GM18508 (cell line): ENCODE data around the gene SETBP1.
"Not testable (repeated sequence)": the region's sequence is repeated elsewhere in the genome, so short reads cannot be mapped to it uniquely, and the experiment has no call there.

Source experiments
- ATAC-seq: cut with Tn5 transposase; IDR thresholded peaks from one replicate; pipeline ENCODE4 v1.9.1; 2021; ENCODE audit warnings: moderate number of reproducible peaks; ENCODE audit not compliant: insufficient read depth, unreplicated experiment

The SETBP1 gene

GRCh38 chr18:44782617-44783016 is 101.9 kb downstream of the SETBP1 start:
- no peak for ATAC-seq

DNA sequence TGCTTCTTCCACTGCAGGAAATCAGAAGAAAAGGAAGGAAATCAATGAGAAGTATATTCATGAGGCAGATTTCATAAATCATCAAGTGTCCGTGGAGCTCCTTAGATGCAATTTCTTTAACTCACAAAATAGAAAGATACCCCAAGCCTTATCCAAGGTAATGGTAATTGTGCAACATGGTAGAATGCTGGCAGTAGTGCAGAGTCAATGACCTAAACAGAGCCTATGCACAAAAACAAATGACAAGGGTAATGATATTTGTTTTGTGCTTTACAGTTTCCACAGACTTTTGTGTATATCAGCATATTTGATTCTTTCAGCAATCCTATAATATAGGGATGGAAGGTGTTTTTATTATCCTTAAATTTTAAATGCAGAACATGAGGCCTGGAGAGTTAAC is 102.7 kb downstream of the SETBP1 start:
- ATAC-seq, result no peak

- no peak for ATAC-seq
These were observed 105.6 kb downstream of the SETBP1 start for GRCh38 chr18:44786257-44786656.

GRCh38 chr18:44786688-44787087 is 106.0 kb downstream of the SETBP1 start:
- no peak for ATAC-seq

DNA sequence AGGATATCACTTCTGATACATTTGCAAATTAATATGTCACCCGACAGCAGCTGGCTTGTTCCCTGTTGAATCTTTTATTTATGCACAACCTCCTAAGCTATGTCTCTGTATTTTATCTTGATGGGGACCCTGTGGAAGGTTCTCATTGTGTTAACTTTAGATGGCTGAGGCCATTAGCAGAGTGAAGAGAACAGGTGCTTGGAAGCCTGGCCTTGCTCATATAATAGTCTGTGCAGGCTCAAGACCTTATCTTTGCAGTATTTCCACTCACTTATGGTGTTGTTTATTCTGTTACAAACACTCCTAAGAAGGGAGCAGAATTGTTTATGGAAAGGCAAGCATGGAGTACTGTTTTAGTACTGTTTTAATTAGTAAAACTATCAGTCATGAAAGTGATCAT is 107.6 kb downstream of the SETBP1 start:
- ATAC-seq, result no peak

- no peak for ATAC-seq
These were observed 109.0 kb downstream of the SETBP1 start for GRCh38 chr18:44789710-44790109.

DNA sequence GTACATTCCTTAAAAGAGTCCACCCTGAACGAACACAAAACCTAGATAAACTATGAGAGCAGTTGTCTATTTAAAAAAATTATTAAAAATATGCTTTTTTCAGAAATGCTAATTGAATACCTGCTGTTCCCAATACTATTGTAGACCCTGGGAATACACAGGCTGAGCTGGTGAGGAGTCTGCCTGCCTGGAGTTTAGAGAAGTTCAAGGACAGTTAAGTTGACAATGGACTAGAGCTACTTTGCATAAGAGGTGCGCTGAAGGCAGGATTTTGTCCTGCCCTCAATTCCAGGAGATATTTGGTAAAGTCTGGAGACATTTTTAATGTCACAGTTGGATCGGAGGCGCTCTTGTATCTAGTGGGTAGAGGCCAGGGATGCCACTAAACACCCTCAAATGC is 110.2 kb downstream of the SETBP1 start:
- ATAC-seq, result no peak

- ATAC-seq, result no peak
These were observed 110.8 kb downstream of the SETBP1 start for GRCh38 chr18:44791520-44791919.

- no peak for ATAC-seq
These were observed 111.9 kb downstream of the SETBP1 start for GRCh38 chr18:44792456-44793061.

DNA sequence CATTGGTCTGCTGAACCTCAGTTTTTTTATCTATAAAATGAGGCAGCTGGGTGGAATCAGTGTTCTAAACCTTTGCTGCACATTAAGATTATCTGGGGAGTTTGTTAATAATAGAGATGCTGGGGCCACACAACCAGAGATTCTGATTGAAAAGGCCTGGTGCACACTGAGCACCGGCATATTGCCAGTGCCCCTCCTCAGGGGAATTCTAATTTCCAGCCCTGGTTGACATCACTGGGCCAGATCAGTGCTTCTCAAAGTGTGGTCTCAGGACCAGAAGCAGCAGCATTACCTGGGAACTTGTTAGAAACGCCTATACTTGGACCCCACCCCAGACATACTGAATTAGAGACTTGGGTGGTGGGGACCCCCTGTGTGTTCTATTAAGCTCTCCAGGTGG is 112.5 kb downstream of the SETBP1 start:
- ATAC-seq, result no peak

DNA sequence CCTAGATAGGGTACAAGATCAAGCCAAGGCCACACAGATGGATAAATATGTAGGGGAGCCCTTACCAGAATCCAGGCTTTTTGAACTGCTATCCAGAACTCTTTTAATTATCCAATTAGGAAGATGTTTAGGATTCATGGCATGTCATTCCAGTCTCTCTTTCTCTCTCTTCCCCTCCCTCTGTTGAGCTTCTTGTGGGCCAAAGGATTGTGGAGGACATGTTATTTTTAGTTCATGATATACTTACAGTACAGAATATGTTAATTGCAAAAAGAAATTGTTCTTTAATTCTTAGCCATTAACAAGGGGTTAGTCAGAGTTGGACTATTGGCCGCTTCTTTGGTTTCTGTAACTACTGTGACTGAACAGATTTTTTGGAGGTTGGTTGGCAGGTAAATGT is 113.0 kb downstream of the SETBP1 start:
- no peak for ATAC-seq

GRCh38 chr18:44795241-44795640 is 114.6 kb downstream of the SETBP1 start:
- ATAC-seq, result no peak

DNA sequence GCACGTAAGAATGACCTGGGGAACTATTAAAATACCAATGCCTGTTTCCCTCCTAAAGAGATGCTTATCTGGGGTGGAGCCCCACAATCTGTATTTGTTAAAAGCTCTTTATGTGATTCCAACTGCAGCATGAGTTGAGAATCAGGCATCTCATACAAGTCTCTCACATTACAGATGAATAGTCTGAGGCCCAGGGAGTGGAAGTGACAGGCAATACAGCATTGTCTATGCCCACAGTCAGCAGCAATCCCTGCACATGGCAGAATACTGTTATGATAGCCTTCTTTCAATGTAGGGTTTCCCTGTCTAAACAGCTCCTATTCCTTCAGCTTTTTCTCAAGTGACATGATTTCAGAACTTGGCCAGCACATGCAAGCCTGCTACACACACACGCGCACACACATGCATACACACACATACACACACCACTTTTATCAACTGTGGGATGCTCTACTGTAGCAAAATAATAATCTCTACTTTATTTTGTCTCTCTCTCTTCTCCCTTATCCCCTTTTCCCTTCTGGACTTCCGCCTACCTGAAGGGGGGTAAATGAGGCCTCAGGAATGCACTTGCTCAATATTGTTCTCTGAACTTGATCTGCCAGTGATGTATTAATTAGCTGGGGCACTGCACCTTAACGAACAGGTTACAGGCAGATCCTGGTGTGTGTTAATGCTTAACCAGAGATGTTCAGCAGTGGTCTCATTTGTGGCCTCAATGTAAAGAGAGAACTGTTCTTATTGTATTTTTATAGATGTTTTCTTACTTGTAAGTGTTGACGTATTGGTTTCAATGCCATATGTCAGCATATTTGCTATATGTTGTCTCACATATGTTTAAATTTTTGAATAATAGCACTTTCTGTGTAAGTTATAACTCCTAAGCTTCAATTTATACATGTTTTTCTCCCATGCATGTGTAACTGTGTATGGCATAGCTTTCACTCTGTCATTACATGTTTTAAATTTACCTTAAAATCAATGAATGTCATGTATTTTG is 116.0 kb downstream of the SETBP1 start:
- peak; percentile 30 for ATAC-seq

GRCh38 chr18:44798433-44799048 is 117.9 kb downstream of the SETBP1 start:
- no peak for ATAC-seq

DNA sequence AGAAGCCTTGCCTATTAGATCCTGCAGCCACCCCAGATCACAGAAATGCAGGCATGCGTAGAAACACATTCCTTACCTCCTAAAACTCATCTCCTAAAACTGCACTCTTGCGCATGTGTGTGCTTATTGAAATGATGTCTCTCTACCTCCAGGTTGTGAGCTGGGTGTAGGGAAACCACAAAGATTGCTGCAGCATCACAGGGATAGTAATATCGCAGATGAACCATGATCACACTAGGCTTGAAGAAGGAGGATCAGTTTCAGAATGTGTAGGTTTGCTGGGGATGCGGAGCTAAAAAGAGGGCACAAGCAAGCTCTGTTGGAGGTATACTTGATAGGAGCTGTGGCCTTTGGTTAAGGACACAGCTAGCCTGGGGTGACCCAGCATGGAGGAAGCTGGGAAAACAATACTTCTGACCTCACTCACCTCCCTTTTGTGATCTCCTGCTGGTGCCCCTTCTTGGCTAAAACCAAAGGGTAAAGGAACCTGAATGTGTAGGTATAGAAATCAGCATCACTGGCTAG is 118.8 kb downstream of the SETBP1 start:
- no peak for ATAC-seq

DNA sequence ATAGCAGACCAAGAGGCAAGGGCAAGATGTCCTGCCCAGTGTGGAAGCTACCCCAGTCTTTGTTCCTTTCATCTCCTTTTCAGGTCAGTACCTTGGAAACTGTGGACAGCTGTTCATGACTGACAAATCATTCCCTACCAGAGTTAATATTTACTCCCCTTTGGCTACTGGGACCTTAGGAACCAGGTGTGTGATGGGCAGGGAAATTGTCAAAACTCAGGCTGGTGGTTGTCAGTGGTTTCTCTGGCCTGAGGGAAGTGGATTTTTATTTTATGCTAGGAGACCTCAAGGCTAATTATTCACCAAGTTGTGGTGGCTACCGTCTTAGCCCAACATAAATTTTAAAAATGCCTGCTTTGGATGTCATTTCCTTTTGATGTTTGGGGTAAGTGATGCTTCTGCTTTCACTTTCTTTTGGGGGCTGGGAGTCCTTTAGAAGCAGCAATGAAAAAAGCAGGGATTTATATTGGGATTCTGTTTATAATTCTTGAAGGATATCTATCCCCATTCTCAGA is 119.3 kb downstream of the SETBP1 start:
- peak; percentile 58 for ATAC-seq

DNA sequence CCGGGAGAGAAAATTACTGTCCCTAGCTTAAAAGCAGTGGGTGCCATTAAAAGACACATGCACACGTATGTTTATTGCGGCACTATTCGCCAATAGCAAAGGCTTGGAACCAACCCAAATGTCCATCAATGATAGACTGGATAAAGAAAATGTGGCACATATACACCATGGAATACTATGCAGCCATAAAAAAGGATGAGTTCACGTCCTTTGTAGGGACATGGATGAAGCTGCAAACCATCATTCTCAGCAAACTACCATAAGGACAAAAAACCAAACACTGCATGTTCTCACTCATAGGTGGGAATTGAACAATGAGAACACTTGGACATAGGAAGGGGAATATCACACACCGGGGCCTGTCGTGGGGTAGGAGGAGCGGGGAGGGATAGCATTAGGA is 120.1 kb downstream of the SETBP1 start:
- not testable (repeated sequence) for ATAC-seq

DNA sequence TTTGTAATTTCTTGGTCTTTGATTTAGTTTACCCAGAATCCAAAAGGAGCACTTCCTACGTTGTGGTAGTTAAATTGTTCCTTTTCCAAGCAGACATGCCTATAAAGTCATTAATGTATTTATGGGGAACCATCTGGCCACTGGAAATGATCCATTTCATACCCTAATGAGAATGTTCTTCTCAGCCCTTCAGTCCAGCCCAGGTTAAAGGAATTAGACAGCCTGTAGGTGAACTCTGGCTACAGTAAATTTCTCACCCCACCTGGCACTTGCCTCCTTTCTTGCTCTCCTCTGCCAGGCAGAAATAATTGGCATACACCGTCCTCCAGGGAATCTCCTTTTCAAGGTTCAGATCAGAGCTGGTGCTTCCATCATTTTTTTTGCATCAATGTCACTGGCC is 121.1 kb downstream of the SETBP1 start:
- no peak for ATAC-seq

- no peak for ATAC-seq
These were observed 121.8 kb downstream of the SETBP1 start for GRCh38 chr18:44802508-44802907.

GRCh38 chr18:44803019-44803650 is 122.4 kb downstream of the SETBP1 start:
- no peak for ATAC-seq
